GM19240 (cell line): Measurements from ENCODE around the gene CYGB.
A peak's percentile ranks its signal among the peaks of the same experiment; 100 is the strongest.
"Not testable (repeated sequence)": the region's sequence is repeated elsewhere in the genome, so short reads cannot be mapped to it uniquely, and the experiment has no call there.

Source experiments
- DNase-seq: peaks from one replicate; pipeline ENCODE4 v3.0.0; 2011; ENCODE audit warnings: low spot score; ENCODE audit not compliant: insufficient read length

The CYGB gene

DNA sequence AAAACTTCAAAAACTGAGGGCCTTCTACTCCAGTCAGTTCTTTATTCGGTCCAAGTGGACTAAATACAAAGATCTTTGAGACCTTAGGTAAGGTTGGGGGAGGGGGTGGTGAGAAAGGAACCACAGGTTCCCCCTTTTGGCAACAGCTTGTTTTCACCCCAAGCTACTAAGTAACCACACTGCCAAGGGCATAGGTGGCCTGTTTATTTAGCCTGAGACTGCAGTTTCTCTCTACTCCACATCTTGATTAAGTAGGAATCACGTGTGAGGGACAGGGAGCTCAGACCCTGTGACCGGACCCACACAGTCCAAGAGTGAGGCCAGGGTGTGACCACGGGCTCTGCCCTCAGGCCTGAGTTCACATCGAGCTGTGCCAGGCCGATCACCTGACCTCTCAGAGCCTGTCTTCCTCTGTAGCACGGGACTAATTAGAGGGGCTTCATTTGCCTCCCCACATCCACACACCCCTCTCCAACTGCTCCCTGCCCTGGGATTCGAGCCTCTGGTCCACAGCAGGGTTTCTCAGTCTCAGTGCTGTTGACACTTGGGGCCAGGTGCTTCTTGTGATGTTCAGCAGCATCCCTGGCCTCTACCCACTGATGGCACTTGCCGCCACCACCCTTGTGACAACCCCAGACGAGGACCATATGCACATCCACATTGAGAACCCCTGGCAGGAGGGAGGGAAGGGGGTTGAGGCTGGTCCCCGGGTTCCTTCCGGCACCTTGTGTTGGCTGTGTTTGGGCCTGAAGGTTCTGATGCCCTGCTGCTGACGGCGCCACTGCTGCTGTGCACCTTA is 30.3 kb upstream of the CYGB start:
- no peak for DNase-seq

DNA sequence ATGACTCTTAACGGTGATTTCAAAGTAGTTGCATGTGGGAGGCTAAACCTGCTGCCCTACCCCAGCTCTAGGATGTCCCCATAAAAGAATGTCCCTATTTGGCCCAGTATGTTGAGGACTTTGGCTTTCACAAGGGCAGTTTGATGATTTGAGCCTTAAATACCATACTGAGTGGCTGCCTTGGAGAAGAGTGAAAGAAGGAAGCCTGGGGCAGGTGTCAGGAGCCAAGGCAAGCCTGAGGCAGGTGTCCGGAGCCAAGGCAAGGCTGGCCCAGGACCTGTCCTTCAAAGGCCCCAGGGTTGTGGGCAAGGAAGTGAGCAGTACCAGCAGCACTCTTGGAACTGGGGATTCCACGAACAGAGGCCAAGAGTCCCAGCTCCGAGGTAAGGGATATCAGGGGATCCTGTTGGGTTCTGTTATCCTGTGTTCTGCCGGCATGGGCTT is 29.5 kb upstream of the CYGB start:
- no peak for DNase-seq

- DNase-seq, result no peak
Observed at GRCh38 chr17:76566613-76566943, 29.1 kb upstream of the CYGB start.

DNA sequence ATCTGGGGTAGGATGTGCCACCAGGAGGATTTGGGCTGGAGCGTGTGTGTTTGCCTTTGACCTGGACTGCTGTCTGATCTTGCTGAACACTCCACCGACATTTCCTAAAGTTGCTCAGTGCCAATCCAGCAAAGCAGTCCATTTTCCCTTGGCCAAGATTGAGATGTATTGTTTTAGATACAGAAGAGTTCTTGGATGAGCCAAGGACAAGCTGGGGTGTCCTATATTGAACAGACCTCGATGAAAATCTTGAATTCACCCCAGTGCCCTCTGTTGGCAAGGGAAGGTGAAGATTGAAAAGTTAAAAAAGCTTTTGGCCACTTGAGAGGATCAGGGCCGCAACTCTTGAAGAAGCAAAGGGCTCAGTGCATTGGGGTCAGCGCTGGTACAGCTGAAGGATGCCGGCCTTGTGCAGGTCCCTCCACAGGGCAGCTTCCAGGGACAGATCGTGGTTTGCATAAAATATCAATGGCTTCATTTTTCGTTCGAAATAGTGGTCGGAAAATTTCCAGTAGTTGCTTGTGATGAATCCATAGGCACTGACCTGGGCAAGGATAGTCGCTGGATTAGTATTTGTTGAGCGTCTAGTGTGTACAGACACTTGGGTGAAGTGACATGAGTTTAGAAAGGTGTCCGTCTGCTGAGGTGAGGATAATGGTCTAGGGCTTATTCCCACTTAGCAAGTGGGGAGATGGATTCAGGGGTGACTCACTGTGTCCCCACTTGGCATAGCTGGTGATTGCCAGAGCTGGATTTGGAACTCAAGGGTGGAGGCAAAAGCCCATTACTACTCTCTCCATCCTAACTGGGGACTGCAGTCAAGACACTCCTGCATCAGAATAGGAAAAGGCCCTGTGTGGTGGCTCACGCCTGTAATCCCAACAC is 28.5 kb upstream of the CYGB start:
- DNase-seq, result no peak

DNA sequence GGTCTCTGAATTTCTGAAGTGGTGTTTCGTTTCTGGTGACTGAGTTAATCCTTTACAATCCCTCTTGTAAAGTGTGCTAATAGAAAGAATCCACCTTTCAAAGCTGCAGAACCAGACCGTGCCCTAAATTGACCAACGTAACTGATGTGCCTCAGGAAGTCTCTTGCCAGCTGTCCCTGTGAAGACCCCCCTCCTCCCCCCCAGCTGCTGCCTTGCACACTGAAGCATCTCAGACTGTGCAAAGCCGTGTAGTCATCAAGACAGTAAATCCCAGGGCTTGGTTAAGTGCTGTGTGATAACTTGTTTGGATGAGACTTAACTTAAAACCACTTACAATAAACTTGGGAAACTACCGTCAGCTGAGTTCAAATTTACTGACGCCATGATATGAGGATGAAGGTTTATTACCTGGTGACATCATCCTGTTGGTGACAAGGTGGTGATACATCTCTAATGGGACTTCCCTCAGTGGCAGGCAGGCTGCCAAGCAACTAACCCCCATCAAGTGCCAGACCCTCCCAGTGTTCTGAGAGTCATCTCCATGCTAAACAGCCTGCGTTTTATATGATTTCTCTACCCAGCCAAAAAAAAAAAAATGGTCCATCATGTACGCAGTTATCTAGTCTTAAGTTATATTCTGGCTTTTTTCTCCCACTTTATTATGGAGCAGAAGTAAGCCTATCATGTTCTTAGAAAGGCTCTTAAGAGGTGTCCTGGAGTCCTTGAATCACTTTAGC is 27.6 kb upstream of the CYGB start:
- not testable (repeated sequence) for DNase-seq

DNA sequence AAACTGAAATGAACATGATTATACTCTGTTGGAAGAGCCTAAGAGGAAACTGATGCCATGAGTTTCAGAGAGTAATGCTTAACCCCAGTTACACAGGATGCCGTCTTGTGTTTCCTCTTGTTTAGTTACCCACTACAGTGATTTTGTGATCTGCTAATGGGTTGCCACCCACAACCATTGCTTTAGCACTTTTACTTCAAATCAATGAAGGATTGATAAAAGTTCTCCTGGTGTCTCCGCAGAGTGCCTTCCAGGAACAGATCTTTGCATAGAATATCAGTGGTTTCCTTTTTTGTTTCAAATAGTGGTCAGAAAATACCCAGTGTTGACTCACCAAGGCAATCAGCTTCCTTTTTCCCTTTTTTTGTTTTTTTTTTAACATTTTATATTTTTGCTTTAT is 25.9 kb upstream of the CYGB start:
- DNase-seq, result not testable (repeated sequence)

DNA sequence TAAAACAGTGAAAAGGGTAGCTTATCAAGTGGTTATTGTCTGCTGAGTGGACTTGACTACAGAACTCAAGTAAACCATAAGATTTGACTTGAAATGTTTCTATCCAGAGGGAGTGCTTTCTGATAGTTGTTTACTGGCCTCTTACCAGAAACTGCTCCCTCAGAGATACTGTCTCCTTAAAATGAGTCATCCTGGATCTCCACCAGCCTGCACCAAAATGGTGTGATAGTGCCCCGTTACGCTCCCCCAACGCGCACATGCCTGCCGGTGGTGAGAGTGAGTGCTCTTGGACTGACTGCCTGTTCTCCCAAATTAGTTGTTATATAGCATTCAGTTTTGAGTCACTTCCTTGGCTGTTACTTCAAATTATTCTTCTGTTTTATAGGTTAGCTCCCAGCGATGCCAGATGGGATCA is 25.2 kb upstream of the CYGB start:
- no peak for DNase-seq

GRCh38 chr17:76561799-76562268 is 24.3 kb upstream of the CYGB start:
- DNase-seq, result no peak

DNA sequence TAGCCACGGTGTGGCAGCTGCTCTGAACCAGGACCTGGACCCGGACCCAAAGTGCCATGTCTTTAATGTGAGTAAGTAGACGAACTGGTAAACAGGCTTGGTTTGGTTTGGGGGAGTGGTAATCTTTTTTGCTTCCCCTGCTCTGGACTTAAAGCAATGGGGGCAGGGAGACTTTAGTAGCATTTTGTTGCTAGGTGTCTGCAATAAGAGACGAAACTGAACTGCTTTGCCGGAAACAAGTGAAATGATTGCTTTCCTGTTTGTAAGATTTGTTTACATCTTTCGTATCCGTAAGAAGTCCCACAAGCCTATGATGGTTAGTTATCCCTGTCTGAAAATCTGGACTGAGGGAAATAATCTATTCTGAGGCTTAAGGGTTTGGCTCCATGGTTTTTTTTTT is 23.8 kb upstream of the CYGB start:
- no peak for DNase-seq

DNA sequence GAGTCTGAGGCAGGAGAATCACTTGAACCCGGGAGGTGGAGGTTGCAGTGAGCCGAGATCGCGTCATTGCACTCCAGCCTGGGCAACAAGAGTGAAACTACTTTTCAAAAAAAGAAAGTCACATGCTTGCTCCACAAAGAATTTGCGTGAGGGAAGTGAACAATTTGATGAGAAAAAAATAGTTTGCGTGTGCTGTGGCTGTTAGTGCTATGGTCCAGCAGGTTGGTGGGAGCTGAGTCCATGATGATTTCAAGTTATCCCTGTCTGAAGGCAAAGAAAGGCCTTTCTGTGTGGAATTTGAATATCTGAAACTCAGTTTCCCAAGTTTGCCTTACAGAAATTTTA is 23.3 kb upstream of the CYGB start:
- DNase-seq, result no peak

DNA sequence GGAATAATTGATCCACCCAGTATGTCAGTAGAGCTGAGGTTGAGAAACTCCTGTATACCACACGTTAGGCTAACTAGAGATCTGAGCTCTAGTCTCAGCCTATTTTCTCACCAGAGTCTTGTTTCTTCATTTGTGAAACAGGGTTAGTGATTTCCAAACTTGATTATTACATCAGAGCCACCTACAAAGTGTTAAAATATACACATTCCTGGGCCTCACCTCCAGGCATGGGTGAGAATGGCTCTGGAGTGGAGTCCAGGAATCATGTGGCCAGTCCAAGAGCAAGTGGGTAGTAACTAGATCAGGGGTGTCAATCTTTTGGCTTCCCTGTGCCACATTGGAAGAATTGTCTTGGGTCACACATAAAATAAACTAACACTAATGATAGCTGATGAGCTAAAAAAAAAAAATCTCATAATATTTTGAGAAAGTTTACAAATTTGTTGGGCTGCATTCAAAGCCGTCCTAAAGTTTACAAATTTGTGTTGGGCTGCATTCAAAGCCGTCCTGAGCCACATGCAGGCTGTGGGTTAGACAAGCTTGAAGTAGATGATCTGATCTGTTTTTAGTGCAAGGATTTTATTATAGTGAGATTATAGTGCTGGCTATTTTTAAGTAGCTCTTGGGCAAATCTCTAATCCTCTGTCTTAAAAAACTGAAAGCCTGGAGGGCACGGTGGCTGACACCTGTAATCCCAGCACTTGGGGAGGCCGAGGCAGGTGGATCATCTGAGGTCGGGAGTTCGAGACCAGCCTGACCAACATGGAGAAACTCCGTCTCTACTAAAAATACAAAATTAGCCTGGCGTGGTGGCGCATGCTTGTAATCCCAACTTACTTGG is 22.7 kb upstream of the CYGB start:
- no peak for DNase-seq

DNA sequence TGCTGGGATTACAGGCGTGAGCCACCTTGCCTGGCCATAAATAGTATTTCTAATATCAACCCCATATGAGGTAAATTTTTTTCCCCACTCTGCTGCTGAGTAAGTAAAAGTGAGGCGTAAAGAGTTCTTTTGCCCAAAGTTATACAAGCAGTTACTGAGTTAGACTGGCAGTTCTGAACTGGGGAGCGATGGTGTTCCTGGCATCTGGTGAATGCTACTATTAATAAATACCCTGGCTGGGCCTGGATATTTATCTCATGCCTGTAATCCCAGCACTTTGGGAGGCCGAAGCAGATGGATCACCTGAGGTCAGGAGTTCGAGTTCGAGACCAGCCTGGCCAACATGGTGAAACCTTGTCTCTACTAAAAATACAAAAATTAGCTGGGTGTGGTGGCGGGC is 22.0 kb upstream of the CYGB start:
- not testable (repeated sequence) for DNase-seq

- DNase-seq, result no peak
Observed at GRCh38 chr17:76558198-76559095, 20.9 kb upstream of the CYGB start.

- DNase-seq, result peak; percentile 69
Observed at GRCh38 chr17:76557368-76558197, 20.1 kb upstream of the CYGB start.

- DNase-seq, result no peak
Observed at GRCh38 chr17:76556765-76557367, 19.4 kb upstream of the CYGB start.

DNA sequence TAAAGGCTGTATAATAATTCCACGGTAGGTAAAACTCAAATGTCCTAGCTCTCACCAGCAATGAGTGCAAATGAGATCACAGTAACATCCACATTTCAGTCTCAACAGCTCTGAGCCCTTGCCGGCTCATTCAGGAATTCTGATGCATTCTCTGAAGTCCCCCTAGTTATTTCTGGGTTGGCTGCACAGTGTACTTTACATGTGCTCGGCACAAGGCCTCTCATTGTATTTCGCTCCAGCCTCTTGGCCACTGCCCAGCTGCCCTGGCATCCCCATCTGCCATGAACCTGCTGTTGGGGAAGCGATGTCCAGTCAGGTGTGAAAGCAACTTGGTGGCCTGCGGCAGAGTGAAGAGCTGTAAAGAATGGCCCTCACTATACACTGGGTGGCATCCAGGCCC is 16.6 kb upstream of the CYGB start:
- DNase-seq, result no peak

DNA sequence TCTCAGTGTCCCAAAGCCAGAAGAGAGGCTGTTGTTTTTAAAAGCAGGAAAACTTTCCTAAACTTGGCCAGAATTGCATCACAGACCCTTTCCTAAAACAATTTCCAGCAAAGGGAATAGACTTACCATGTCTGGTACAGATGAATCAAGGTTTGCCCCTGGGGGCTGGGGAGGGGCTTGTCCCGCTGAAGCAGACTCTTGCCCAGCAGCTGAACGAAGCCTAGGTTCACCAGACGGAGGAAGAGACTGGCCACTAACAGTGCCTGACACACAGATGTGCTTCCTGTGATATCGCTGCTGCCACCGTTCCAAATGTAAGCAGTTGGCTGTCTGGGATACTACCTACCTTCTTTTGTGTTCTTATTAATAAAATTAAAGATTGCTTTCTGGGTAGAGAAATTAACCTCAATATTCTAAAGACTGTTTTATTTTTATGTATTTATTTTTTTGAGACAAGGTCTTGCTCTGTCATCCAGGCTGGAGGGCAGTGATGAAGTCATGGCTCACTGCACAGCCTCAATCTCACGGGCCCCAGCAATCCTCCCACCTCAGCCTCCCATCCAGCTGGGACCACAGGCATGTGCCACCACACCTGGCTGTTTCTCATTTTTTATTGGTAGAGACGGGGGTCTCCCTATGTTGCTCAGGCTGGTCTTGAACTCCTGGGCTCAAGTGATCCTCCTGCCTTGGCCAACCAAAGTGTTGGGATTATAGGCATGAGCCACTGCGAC is 15.8 kb upstream of the CYGB start:
- DNase-seq, result no peak

- DNase-seq, result no peak
Observed at GRCh38 chr17:76551685-76552084, 14.2 kb upstream of the CYGB start.
